Measurements from ENCODE around the gene STPG4.
A peak's percentile ranks its signal among the peaks of the same experiment; 100 is the strongest.

The STPG4 gene

GRCh38 chr2:47069628-47070154 is 85.4 kb downstream of the STPG4 start:
- DNase-seq = no peak

- DNase-seq = no peak
Measured at GRCh38 chr2:47068981-47069627, 86.0 kb downstream of the STPG4 start.

DNA sequence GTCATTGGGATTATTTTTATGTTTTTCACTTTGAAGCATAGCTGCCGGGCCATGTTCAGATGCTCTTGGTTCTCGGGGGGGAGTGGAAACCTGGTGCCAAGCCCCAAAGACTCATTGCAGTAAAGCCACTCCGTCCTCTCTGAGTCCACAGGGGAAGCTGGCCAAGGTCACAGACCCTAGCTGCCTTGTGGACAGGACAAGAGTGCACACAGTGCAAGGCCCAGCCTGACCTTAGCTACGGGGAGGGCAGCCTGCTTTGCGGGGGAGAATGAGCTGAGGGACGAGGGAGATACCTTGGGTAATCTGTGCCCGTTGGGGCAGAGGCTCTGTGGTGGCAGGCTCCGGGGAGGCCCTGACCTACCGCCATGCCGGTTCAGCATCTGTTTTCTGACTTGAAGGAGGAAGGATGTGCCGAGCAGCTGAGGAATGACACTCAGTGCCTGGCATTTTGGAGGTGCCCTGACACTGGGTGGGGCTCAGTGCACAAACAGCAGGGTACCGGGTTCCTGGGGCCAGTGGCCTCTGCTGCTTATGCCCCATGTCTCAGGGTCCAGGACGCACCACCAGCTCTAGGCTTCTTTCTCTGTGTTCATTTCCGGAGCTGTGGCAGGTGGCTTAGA is 87.2 kb downstream of the STPG4 start:
- no peak for DNase-seq

- peak; percentile 23 for DNase-seq
Measured at GRCh38 chr2:47065771-47066380, 89.2 kb downstream of the STPG4 start.

- no peak for DNase-seq
Measured at GRCh38 chr2:47065343-47065742, 89.8 kb downstream of the STPG4 start.

DNA sequence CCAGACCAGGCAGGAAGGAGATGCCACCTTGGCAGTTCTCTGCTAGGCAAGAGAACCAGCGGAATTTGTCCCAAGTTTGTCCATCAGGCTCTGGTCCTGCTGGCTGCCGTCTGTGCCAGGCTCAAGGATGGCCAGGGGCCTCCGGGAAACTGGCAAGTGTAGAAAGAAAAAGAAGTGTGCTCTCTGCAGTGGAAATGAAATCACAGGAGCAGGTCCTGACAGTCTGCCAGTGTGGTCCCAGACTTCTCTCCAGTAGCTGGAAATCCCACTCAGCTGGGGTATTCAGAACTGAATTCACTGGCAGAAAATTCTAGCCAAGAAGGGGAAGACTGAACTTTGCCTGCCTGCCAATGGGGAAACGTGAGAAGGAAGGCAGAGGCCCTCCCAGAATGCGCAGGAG is 91.0 kb downstream of the STPG4 start:
- no peak for DNase-seq

DNA sequence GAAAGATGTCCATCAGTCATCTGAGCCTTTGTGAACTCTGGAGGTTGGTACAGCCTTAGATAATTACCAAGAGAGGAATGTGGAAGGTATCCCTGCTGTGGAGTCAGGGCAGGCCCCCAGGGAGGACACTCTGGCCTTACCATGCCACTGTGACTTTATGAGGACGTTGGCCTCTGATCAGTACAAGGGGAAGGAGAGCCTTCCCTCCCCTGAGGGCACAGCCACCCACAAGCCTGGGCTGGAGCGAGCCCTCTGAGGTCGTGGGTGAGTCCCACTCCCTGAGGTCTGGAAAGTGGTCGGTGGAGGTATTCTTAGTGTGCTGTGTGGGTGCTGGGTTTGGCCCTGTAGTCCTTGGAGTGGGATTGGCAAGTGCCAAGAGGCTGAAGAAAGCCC is 91.6 kb downstream of the STPG4 start:
- no peak for DNase-seq

DNA sequence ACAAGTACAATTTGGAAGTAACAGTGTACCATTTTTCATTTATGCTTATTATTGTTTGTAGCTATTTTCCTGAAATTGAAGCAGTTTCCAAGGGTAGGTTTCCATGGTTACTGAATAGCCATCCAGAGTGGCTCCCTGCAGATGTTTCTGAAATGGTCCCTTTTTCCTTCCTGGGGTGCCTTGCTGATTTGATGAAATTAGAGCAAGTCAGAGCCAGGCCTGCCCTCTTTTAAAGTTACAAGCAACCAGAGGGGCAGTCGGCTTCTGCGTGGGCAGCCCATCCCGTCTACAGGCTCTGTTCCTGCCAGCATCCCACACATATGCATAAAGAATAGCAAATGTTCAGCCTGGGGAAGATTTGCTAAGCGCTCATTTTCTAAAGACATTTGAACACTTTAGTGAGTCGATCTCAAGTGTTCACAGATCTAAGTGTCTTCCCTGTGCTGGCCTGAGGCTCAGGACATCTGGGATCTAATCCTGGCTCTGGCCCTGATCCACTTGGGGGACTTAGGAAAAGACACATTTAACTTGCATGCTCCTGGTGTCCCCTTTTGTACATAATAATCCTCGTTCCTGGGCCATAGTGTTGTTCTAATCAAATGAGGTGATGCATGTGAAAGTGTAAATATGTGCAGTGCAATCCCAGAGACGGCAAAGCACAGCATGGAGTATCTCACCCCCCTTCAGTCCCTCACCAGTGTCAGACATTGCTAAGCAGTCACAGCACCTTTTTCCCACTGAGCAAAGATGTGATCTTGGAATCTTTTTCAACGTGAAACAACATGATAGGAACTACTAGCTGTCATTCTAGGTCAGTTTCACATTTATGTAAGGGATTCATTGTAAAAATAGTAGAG is 92.2 kb downstream of the STPG4 start:
- no peak for DNase-seq

DNA sequence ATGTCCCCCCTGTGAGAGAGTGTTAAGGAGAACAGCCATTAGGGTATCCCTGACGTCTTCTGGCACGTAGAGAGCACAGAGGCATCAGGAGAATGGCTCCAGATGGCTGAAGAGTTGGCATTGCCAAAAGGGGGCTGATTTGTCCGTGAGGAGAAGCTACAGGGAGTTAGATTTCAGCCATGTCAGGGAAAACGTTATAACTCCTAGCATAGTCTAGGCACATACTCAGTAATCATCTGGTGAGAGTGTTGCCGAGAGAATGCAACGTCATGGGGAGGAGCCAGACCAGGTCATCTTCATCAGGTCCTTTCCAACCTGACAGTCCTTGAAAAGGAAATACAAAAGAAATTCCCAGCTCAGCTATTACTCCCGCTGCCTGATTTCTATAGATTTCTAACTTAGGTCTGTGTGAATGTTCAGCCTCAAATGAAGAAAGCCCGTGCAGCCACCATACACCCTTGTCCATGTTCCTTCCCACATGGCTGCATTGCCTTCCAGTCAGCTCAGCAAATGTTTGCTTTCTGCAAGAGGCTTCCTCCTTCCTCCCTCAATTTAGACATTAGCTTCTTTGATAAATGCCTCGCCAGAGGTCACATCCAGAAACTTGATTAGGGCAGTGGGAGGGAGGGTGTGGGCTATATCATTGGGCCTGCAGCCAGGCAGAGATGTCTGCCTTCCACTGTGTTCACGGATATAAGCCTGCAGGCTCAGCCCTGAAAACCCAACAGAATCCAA is 93.0 kb downstream of the STPG4 start:
- DNase-seq = no peak

- DNase-seq = no peak
Measured at GRCh38 chr2:47060652-47061170, 94.4 kb downstream of the STPG4 start.

DNA sequence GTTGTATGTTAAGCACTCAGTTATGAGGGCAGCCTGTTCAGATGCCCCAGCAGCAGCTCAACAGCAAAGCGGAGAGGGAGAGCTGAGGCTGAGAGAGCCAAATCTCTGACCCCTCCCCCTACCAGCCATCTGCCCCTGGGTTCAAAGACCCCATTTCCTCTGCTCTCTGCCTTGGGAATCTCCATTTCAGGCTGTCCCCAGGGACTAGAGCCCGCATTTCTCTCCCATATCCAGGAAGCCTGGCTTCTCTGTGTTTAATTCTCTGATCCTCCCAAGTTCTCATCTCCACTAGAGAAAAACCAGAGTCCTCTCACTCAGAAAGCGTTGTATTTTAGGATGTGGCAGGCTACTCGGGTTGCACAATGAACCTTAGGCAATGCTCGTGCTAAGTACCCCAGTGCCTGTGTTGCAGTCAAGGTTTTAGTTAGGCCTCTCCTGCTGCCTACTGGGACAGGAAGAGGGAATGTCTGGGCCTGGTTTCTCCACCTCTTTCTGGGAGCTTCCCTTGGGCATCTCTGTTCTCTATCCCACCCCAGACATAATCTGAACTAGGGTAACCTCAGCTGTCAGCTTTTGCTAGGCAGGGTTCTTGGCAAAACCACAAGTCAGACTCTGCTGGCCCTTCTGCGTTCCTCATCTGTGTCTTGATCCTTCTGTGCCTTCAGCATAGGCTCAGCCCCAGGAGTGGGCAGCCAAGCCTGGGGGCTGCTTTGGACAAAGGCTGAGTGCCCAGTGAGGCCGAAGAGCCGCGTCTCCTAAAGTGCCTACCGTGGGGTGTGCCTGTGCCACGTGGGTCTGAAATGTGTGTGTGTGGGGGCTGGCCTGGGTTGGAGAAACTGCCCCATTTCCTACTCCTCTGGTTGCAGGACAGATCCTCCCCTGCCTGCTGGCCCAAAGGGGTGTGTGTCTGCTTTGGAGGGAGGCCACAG is 96.8 kb downstream of the STPG4 start:
- DNase-seq = peak; percentile 11

- no peak for DNase-seq
Measured at GRCh38 chr2:47057687-47058002, 97.5 kb downstream of the STPG4 start.

DNA sequence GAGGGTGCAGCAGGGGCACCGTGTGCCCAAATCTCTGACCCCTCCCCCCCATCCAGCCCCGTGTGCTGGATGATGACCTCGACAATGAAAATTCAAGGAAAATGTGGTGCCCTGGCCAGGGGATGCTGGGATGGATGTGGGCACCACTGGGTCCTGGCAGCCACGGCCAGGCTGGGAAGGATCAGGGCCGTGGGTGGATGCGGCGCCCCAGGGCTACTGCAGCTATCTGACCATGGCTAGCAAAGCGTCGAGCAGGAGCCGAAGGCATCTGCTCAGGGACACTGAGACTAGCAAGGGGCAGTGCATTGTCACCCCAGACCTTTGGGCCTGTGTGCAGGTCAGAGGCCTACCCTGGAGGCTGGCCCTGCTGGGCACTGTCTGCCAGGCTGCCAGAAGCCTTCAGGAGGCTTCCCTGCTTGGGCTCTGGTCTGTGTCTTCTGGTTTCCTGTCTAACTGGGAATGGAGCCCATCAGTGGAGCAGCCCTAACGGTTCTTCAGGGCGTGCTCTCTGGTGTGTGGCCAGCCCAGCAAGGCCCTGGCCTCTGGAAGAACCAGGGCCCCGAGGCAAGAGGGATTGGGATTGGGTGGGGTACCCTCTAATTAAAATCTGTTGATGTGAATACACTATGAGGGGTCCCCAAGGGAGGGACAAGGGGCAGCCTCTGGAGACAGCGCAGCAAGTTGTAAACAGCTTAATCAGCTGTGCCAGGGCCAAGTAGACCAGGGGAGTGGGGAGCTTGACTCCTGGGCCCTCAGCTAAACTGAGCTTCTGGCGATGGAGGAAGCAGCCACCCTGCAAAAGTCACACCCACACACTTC is 98.0 kb downstream of the STPG4 start:
- DNase-seq = peak; percentile 72

DNA sequence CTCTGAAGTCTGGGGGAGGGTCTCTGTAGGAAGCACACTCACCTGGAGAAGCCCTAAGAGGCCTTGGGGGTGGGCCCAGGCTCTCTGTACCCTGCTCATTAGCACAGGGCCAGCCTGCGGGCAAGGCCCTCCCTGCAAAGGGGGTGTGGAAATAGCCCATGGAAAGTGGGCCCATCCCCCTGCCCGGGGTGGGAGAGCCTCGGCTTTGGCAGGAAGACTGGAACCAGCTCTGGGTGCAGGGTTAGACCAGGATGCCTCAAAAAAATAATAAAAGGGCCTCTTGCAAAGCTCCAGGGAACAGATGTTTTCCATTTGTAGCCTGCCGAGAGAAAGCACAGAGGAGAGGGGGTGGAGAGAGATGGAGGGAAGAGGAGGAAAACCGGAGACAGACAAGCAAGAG is 98.7 kb downstream of the STPG4 start:
- DNase-seq = no peak

DNA sequence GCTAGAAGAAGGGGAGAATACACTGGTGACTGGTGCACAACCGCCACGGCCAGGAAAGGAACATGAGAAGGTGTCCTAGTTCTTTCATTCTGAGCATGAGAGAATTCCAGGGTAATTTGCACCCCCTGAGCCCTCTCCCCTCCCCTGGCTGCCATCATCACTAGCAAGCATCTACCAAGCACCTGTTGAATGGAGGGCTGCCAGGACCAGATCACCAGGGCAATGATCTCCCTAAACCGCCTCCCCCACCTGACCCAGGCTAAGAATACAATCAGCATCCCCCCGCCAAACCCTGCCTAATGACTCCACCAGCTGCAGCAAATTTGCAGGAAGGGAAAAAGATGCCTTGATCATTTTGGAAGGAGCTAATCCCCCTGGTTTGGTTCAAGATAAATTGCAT is 100.2 kb downstream of the STPG4 start:
- no peak for DNase-seq

DNA sequence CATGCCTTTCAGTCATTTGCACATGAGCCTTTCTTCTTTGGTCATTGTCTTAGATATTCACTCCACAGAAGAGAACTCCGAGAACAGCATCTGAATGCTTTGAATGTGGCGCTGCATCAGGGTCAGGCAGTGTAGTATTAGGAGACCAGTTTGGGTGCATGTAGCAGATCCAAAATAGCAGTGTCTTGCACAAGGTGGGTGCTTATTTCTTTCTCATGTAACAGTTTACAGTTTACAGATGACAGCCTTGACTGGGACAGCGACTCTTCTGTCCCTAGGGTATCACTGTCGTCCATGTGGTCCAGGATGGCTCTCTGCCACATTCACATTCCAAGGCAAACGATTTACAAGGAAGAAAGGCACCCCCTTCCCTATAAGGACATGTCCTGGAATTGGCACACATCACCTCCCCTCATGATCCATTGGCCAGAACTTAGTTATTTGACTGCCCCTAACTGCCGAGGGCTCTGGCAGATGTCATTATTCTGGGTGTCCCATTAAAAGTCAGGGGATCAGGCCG is 101.0 kb downstream of the STPG4 start:
- DNase-seq = no peak

- no peak for DNase-seq
Measured at GRCh38 chr2:47052847-47053246, 102.3 kb downstream of the STPG4 start.

DNA sequence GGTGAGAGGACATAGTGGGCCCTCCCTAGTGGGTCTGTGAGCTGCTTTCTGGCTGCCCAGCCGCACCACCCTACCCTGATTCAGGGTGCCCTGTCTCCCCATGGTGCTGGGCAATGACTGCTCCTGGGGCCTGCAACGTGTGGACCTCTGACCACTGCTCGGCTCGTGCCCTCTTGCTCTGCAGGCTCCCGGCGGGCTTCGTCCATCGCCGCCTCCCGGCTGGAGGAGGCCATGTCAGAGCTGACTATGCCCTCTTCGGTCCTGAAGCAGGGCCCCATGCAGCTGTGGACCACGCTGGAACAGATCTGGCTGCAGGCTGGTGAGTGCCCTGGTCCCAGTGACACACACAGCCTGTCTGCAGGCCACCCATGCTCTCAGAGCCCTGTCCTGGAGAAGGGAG is 103.5 kb downstream of the STPG4 start:
- no peak for DNase-seq

DNA sequence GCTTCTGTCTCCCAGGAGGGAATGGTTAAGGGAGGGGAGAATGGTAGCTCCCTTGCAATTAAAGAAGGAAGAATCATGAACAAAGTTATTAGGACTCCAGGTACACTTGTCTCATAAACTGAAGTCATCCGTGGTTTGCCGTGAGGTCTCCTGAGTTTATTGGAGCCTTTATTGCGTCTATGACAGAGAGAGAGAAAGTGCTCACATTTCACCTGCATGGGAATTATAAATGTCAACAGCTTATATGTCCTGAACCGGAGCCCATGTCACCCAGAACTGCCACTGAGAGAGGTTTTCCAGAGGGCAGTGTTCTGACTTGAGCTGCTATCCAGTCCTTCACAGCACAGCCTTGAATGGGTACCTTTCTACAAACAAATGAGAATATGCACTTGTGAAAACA is 104.3 kb downstream of the STPG4 start:
- no peak for DNase-seq

GRCh38 chr2:47050021-47050760 is 104.9 kb downstream of the STPG4 start:
- DNase-seq = no peak
